ENCODE results near the gene PCK1. TPM values are rescaled to one million over a fixed set of nuclear protein-coding genes. Genes with fewer than 3 reads are reported as not detected.

PCK1 gene
- total and polyA plus RNA-seq, 2 donors (not counting 3 experiments of a cell fraction or from before 2014, with no cell fraction given): not detected

- H3K27me3 ChIP-seq (ENCODE audit: control insufficient read depth in 2 of 2, insufficient read depth in 2 of 2, low read length in 2 of 2): no peaks in the 10 kb centered on the region
- ChIA-PET CTCF (no interaction called here), POLR2A (no interaction called here)
- dilution Hi-C loops (cut with MboI; ENCODE audit: extremely low pct_ligation_motif_present, low sequenced_read_pairs): no loop called here
- no peak overlapping the region for H3K27ac ChIP-seq (ENCODE audit: insufficient read depth, low read depth, low read length)
- no peaks in the 10 kb centered on the region for H3K9me1 ChIP-seq (replicated peaks; ENCODE audit: control insufficient read depth, extremely low read depth, insufficient read depth, low read length)
- no peaks in the 10 kb centered on the region for H3K9me3 ChIP-seq (replicated peaks; ENCODE audit: control insufficient read depth, insufficient read depth, low read length)
- H3K4me3 ChIP-seq (replicated peaks in 1 of 3; ENCODE audit: insufficient read depth in 1 of 3, low read depth in 1 of 3, low read length in 3 of 3): no peak overlapping the region
- DNase-seq (ENCODE audit: low read depth, low spot score) (no peak), FAIRE-seq (no peak)
- BruUV-seq (replicated peaks): no TSS peak
- TF ChIP-seq POLR2AphosphoS5 (IDR thresholded peaks at IDR 0.05; ENCODE audit: insufficient read depth, low read depth, low read length) (no peak), MYC (IDR thresholded peaks at IDR 0.05; ENCODE audit: low read depth, low read length) (no peak), CTCF (IDR thresholded peaks at IDR 0.05; ENCODE audit: extremely low read depth in 1 of 2, insufficient read depth in 1 of 2, low read depth in 1 of 2, low read length in 2 of 2) (no peak), EZH2 (IDR thresholded peaks at IDR 0.05; ENCODE audit: borderline replicate concordance, low read depth, low read length, severe bottlenecking) (no peak), GATA2 (IDR thresholded peaks at IDR 0.05; ENCODE audit: insufficient read depth, insufficient read length, low read depth, low read length) (no peak), FOS (IDR thresholded peaks at IDR 0.05; ENCODE audit: borderline replicate concordance, insufficient read depth, low read length) (no peak), JUN (IDR thresholded peaks at IDR 0.05; ENCODE audit: borderline replicate concordance, insufficient read depth, insufficient read length, low read depth) (no peak), POLR2A (IDR thresholded peaks at IDR 0.05; ENCODE audit: low read depth, low read length) (no peak), MAX (IDR thresholded peaks at IDR 0.05; ENCODE audit: insufficient read depth, insufficient read length) (no peak)
- H3K4me2 ChIP-seq (ENCODE audit: insufficient read depth, low read length): no peak overlapping the region
- intact Hi-C loops (cut with micrococcal nuclease): no loop called here
- H3K79me2 ChIP-seq (ENCODE audit: control insufficient read depth, insufficient read depth, low read length): no peaks in the 10 kb centered on the region
- H2AFZ ChIP-seq (ENCODE audit: low read depth, low read length): no peak overlapping the region
- no peaks in the 10 kb centered on the region for H3K4me1 ChIP-seq (ENCODE audit: control insufficient read depth, extremely low read depth, insufficient read depth, low read length)
- no peaks in the 10 kb centered on the region for H3K36me3 ChIP-seq (ENCODE audit: control insufficient read depth in 2 of 2, extremely low read depth in 1 of 2, insufficient read depth in 2 of 2, low read length in 2 of 2)
- no peak overlapping the region for H3K9ac ChIP-seq (replicated peaks; ENCODE audit: extremely low read depth, insufficient read depth, low read length)
- H4K20me1 ChIP-seq (replicated peaks; ENCODE audit: control insufficient read depth, extremely low read depth, insufficient read depth, low read length): no peaks in the 10 kb centered on the region
These were observed 8.4 kb upstream of the PCK1 start for GRCh38 chr20:57552471-57552870.

Measured in endothelial cell of umbilical vein (primary cell).